Effector CD8-positive, alpha-beta T cell (primary cell): ENCODE measurements around the gene IGF1R.
"Not testable (repeated sequence)": the region's sequence is repeated elsewhere in the genome, so short reads cannot be mapped to it uniquely, and the experiment has no call there.

ENCODE experiments used
- DNase-seq: peaks from one replicate; lab custom pipeline; 2025; lab: John Stamatoyannopoulos, UW

Gene IGF1R

DNA sequence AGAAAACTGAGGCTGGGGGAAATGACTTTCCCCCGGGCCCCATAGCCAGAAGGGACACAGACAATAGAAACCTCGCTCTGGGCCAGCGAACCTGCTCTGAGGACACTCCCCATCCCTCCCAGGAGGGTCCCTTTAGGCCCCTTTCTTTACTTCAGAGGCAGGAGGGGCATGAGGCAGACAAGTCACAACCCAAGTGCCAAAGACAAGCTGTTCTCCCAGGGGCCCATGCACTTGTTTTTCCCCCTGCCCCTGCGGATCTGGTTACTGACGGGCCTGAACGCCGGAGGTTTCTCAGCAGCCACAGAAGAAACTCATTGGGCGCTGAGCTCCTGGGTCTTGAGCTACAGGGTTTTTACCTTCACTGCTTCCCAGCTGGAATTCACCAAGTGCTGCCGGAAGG, 349.4 kb downstream of the IGF1R start:
- DNase-seq: no peak

GRCh38 chr15:98998279-98998678, 349.9 kb downstream of the IGF1R start:
- no peak for DNase-seq

DNA sequence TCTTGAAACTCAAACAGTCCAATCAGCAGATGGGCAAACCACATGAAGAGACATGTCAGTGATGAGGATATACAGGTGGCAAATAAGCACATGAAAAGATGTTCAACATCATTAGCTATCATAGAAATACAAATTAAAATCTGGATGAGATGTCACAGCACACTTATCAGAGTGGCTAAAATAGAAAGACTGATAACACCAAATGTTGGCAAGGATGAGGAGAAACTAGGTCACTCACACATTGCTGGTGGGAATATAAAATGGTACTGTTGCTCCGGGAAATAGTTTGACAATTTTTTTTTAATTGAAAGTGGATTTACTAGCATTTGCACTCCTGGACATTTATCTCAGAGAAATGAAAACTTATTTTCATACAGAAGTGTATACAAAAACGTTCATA, 350.9 kb downstream of the IGF1R start:
- no peak for DNase-seq

DNA sequence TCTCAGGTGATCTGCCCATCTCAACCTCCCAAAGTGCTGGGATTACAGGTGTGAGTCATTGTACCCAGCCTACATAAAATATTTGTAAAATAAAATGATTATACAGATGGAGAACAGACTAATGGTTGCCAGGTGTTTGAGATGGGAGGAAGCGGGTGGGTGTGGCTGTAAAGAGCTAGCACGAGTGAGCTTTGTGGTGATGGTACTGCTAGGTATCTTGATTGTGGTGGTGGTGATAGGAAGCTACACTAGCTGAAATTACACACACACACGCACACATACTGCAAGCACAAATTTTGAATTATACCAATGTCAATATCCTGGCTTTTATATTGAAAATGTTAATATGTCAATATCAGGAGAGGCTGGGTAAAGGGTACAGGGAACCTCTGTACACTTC, 353.9 kb downstream of the IGF1R start:
- DNase-seq: no peak

- not testable (repeated sequence) for DNase-seq
Observed at GRCh38 chr15:99003317-99003716, 355.0 kb downstream of the IGF1R start.

DNA sequence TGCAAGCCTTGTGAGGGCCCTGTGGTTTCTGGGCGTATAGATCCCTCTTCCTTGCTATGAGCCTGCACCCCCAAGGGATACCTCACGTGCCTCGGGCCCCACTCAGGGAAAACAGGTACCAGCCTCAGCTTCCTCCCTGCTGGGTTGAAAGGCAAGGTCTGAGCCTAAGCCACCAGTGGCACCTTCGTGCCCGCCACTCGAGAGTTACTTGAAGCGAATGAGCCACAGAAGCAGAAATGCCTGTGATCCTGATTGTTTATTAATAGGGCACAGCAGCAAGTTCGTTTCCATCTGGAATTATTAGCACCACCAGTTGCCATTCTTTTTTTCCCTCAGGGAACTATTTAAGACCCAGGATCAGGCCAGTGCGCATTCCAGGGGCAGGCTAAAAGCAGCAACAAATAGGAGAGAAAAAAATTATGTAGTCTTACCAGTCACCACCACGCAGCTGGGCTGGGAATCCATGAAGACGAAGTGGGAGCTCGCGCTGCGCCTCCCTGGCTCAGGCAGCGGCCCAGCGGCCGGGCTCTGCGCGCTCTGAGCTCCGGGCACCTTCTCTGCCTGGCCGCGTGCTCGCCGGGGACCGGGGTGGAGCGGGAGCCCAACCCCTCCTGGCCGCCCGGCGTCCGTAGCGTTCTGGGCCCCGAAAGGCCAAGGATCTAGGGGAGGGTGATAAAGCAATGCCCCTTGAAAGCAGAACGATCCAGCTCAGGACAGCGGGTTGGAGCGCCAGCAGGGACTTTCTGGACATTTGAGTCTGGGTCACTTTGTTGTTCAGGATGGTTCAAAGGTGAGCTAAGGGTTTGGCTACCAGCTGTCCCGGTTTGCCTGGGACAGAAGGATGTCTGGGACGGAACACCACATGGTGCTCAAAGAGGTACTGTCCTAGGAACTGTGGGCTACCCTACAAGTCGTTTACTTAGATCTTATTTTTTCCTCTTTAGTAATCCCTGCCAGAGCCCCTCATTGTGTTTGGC, 356.9 kb downstream of the IGF1R start:
- DNase-seq: not testable (repeated sequence)

- no peak for DNase-seq
Observed at GRCh38 chr15:99006146-99006545, 357.8 kb downstream of the IGF1R start.

DNA sequence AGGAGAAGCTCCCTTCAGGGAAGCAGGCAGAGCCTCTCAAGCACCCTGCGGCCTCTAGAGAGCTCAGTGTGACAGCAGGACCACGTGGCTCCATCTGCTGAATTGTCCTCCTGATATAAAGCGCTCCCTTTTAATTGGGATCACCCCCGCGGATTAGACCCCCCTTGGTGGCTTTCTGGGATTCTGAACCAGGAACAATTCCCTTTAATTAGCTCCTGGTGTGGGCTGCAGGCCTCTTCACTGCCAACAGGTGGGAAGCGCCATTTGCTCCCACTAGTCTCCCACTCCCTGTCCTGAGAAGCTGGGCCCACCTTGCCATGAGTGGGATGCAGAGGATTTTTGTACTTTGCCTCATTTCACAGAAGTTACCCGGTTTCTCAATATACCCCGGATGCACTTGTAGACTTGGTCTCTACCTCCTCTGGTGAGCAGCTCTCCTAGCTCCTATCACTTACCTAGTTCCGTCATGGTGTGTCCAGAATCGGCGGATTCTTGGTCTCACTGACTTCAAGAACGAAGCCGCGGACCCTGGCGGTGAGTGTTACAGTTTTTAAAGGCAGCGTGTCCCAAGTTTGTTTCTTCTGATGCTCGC, 358.7 kb downstream of the IGF1R start:
- DNase-seq: no peak

DNA sequence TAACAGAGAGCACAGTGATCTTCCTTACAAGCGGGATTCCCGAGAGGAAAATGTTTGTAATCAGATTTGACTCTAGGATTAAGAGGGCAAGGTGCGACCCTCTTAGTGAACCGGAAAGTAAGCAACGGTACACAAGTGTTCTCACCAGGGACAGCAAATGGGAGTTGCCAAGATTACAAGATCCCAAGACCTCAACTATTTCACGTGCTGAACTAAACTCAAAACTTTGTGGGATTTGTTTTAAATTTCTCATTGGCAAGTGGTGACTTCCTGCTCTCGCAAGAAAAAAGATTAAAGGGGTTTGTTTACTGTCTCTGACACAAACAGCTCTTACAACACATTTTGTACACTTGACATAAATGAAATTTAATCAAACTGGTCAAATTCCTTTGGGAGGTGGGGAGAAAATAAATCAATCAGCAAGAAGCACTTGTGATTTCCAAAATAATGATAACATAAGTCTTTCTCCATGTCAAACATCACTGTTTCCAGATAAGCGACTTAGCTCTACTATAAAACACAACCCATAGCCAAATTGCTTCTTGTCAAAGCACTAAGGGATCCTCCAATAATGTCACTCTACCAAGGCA, 361.5 kb downstream of the IGF1R start:
- DNase-seq: no peak

- DNase-seq: no peak
Observed at GRCh38 chr15:99010768-99011167, 362.4 kb downstream of the IGF1R start.
